ENCODE data around the gene RAP1GAP2. TPM values are rescaled to one million over a fixed set of nuclear protein-coding genes. Genes with fewer than 3 reads are reported as not detected.

RAP1GAP2 gene
- total RNA-seq, 2 experiments from 2014 or later = 1.9 to 2.3 TPM

- intact Hi-C loops (cut with micrococcal nuclease) = loop anchor here (1.0 kb wide), 1 partner anchor 81 kb away; no protein-coding TSS in a partner anchor
- Mint-ChIP-seq H3K27ac (no peak overlapping the region), H3K4me1 (ENCODE audit: low read depth) (peaks cover 2% of the 10 kb centered on the region), H3K27me3 (no peaks in the 10 kb centered on the region), H3K9me3 (no peaks in the 10 kb centered on the region), H3K36me3 (peaks cover 3% of the 10 kb centered on the region), H3K4me3 (no peak overlapping the region)
- ChIA-PET POLR2A (interaction anchor here (1.1 to 2.1 kb wide), 2 partner anchors 23 to 81 kb away, joined by 4 to 6 read pairs; no protein-coding TSS in a partner anchor), CTCF (interaction anchor here (0.5 to 5.4 kb wide), 12 partner anchors 9 to 144 kb away, joined by 3 to 81 read pairs (median 4); no protein-coding TSS in a partner anchor)
- DNase-seq = peak; percentile 46
Observed at GRCh38 chr17:2929881-2930533, 133.8 kb downstream of the RAP1GAP2 start.

DNA sequence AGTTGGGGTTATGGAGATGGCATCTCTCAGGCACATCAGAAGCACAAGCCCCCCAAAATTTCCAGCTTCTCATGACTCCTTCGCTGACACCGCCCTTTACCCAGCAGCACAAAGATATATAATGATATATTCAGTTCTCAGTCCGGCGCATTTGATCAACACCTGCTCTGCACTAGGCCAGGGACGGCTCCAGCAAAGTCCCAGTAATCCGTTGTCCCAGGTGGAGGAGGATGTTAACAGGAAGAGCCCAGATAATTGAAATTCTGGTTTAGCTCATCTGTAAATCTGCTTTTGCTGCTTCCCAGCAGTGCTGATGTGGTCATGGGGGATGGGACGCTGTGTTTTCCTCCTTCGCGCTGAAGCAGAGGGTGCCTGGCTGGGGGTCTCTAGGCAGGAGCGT lies 135.6 kb downstream of the RAP1GAP2 start:
- H3K27ac Mint-ChIP-seq = no peak overlapping the region
- intact Hi-C loops (cut with micrococcal nuclease) = no loop called here
- peaks cover 3% of the 10 kb centered on the region for H3K36me3 Mint-ChIP-seq
- no peaks in the 10 kb centered on the region for H3K27me3 Mint-ChIP-seq
- ChIA-PET POLR2A (interaction anchor here (2.1 kb wide), 1 partner anchor 83 kb away, joined by 6 read pairs; no protein-coding TSS in a partner anchor), CTCF (interaction anchor here (1.1 to 5.4 kb wide), 4 partner anchors 36 to 103 kb away, joined by 3 to 81 read pairs (median 4); no protein-coding TSS in a partner anchor)
- H3K4me3 Mint-ChIP-seq = no peak overlapping the region
- H3K9me3 Mint-ChIP-seq = no peaks in the 10 kb centered on the region
- no peak for DNase-seq
- H3K4me1 Mint-ChIP-seq (ENCODE audit: low read depth) = peaks cover 2% of the 10 kb centered on the region

- POLR2A ChIA-PET = no interaction called here
- H3K4me1 Mint-ChIP-seq (ENCODE audit: low read depth) = peaks cover 2% of the 10 kb centered on the region
- intact Hi-C loops (cut with micrococcal nuclease) = no loop called here
- H3K4me3 Mint-ChIP-seq = no peak overlapping the region
- H3K27me3 Mint-ChIP-seq = no peaks in the 10 kb centered on the region
- CTCF ChIA-PET = interaction anchor here (2.8 to 5.4 kb wide), 2 partner anchors 84 kb away, joined by 13 to 81 read pairs; no protein-coding TSS in a partner anchor
- no peaks in the 10 kb centered on the region for H3K36me3 Mint-ChIP-seq
- DNase-seq = no peak
- no peak overlapping the region for H3K27ac Mint-ChIP-seq
- H3K9me3 Mint-ChIP-seq = no peaks in the 10 kb centered on the region
Observed at GRCh38 chr17:2932946-2933345, 136.7 kb downstream of the RAP1GAP2 start.

DNA sequence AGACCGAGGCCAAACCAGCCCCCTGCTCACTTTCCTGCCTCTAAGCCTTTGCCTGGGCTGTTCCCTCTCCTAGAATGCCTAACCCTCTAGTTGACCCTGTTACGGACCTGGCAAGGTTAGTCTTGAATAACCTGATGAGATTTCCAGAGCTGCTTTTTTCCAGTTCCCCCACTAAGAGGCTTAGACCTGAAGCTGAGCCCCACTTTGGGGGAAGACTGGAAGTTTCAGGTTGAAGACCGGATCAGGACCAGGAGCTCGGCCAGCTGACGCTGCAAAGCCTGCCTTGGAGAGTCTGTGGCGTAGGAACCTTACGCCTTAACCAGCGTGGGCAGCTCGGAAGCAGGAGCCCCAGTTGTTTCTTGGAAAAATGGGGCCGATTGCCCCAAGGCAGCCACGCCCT lies 137.4 kb downstream of the RAP1GAP2 start:
- Mint-ChIP-seq H3K27me3 (no peaks in the 10 kb centered on the region), H3K4me3 (no peak overlapping the region), H3K9me3 (no peaks in the 10 kb centered on the region), H3K27ac (no peak overlapping the region), H3K4me1 (ENCODE audit: low read depth) (peaks cover 2% of the 10 kb centered on the region), H3K36me3 (no peaks in the 10 kb centered on the region)
- ChIA-PET POLR2A (no interaction called here), CTCF (interaction anchor here (2.8 kb wide), 1 partner anchor 84 kb away, joined by 13 read pairs; no protein-coding TSS in a partner anchor)
- intact Hi-C loops (cut with micrococcal nuclease) = no loop called here
- DNase-seq = no peak

DNA sequence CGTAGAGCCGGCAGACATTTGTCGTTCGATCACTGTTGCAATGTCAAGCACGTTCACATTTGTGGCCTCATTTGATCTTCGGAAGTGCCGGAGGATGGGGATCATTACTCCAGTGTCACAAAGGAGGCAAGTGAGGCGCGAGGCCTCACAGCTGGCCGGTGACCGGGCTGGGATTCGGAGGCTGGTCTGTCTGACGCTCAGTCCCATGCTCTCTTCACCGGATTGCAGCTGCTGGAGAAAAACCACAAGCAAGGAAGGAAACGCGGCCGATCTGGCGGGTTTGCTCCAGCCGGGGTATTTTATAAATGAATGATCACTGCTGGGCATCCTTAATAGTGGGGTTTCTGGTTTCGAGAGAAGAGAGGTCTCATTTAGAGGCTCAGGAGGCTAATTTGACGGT lies 139.4 kb downstream of the RAP1GAP2 start:
- ChIA-PET POLR2A (no interaction called here), CTCF (interaction anchor here (1.8 to 2.8 kb wide), 2 partner anchors 77 to 86 kb away, joined by 4 to 13 read pairs; no protein-coding TSS in a partner anchor)
- intact Hi-C loops (cut with micrococcal nuclease) = no loop called here

DNA sequence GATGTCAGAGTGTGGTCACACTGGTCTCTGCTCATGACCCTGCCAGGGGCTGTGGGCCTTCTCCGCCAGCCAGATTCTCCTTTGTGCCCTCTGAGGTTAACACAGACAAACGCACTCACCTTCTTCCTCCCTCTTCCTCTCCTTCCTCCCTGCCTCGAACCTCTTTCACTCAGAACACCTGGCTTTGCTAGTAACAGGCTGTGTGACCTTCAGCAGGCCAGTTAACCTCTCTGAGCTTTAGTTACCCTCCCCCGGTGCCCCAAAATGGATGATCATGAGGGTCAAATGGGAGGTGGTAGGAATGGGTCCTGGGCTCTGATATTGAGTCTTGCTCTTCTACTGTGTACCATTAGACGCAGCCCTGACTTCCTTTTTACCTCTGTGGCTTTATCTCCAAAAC lies 140.1 kb downstream of the RAP1GAP2 start:
- POLR2A ChIA-PET = no interaction called here
- CTCF ChIA-PET = no interaction called here
- Mint-ChIP-seq H3K27ac (no peak overlapping the region), H3K9me3 (no peaks in the 10 kb centered on the region), H3K36me3 (no peaks in the 10 kb centered on the region), H3K4me1 (ENCODE audit: low read depth) (no peaks in the 10 kb centered on the region), H3K27me3 (no peaks in the 10 kb centered on the region), H3K4me3 (no peak overlapping the region)
- DNase-seq = no peak
- intact Hi-C loops (cut with micrococcal nuclease) = no loop called here

More for the DNA sequence above, 139.4 kb downstream of the RAP1GAP2 start:
- peaks cover 2% of the 10 kb centered on the region for H3K4me1 Mint-ChIP-seq (ENCODE audit: low read depth)
- H3K9me3 Mint-ChIP-seq = no peaks in the 10 kb centered on the region
- DNase-seq = no peak
- no peak overlapping the region for H3K4me3 Mint-ChIP-seq
- no peaks in the 10 kb centered on the region for H3K27me3 Mint-ChIP-seq
- no peak overlapping the region for H3K27ac Mint-ChIP-seq
- H3K36me3 Mint-ChIP-seq = no peaks in the 10 kb centered on the region

- no peak overlapping the region for H3K4me3 Mint-ChIP-seq
- POLR2A ChIA-PET = interaction anchor here (1.0 kb wide), 1 partner anchor 44 kb away, joined by 3 read pairs; no protein-coding TSS in a partner anchor
Observed at GRCh38 chr17:2936771-2937321, 140.6 kb downstream of the RAP1GAP2 start.

GRCh38 chr17:2937331-2938003 lies 141.2 kb downstream of the RAP1GAP2 start:
- no peak for DNase-seq
- Mint-ChIP-seq H3K4me3 (no peak overlapping the region), H3K27ac (no peak overlapping the region), H3K4me1 (ENCODE audit: low read depth) (no peaks in the 10 kb centered on the region), H3K9me3 (no peaks in the 10 kb centered on the region), H3K36me3 (no peaks in the 10 kb centered on the region), H3K27me3 (no peaks in the 10 kb centered on the region)
- intact Hi-C loops (cut with micrococcal nuclease) = no loop called here
- ChIA-PET POLR2A (interaction anchor here (1.0 kb wide), 1 partner anchor 45 kb away, joined by 3 read pairs; no protein-coding TSS in a partner anchor), CTCF (interaction anchor here (2.1 kb wide), 1 partner anchor 89 kb away, joined by 7 read pairs; no protein-coding TSS in a partner anchor)

More at GRCh38 chr17:2936771-2937321, 140.6 kb downstream of the RAP1GAP2 start:
- Mint-ChIP-seq H3K36me3 (no peaks in the 10 kb centered on the region), H3K4me1 (ENCODE audit: low read depth) (no peaks in the 10 kb centered on the region), H3K27ac (no peak overlapping the region), H3K9me3 (no peaks in the 10 kb centered on the region), H3K27me3 (no peaks in the 10 kb centered on the region)
- intact Hi-C loops (cut with micrococcal nuclease) = no loop called here
- DNase-seq = no peak
- CTCF ChIA-PET = interaction anchor here (2.1 kb wide), 1 partner anchor 88 kb away, joined by 7 read pairs; no protein-coding TSS in a partner anchor

DNA sequence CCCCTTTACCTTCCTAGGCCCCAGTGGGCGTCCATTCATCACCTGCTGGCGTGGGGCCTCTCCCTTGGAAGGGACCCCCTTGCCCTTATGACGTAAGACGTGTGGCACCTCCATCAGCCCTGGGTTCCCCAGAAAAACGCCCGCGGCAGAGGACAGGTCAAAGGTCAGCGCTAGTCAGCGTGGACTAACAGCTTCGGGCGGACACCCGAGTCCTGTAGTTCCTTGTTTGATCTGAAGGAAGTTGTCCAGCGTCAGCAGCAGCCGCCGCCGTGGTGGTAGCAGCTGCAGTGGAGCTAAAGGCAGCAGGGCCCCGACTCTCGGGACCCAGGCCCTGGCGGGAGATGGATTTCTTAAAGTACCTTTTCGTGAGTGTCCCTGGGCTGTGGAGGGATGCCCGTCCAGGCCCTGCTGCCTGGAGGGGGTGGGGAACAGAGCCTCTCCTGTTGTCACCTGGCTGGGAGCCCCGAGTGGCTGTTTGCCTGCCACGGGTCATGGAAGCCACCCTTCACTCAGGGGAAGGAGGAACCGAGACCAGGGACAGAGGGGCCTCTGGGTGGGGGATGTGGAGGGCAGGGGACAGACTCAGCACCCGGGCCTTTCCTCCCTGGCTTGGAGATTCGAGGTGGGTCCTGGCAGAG lies 143.6 kb downstream of the RAP1GAP2 start:
- no peak for DNase-seq
- no peaks in the 10 kb centered on the region for H3K36me3 Mint-ChIP-seq
- H3K9me3 Mint-ChIP-seq = no peaks in the 10 kb centered on the region
- H3K4me1 Mint-ChIP-seq (ENCODE audit: low read depth) = peaks cover 18% of the 10 kb centered on the region
- ChIA-PET CTCF (interaction anchor here (1.5 kb wide), 1 partner anchor 9 kb away, joined by 3 read pairs; no protein-coding TSS in a partner anchor), POLR2A (no interaction called here)
- H3K4me3 Mint-ChIP-seq = no peak overlapping the region
- no peaks in the 10 kb centered on the region for H3K27me3 Mint-ChIP-seq
- intact Hi-C loops (cut with micrococcal nuclease) = no loop called here
- H3K27ac Mint-ChIP-seq = no peak overlapping the region

DNA sequence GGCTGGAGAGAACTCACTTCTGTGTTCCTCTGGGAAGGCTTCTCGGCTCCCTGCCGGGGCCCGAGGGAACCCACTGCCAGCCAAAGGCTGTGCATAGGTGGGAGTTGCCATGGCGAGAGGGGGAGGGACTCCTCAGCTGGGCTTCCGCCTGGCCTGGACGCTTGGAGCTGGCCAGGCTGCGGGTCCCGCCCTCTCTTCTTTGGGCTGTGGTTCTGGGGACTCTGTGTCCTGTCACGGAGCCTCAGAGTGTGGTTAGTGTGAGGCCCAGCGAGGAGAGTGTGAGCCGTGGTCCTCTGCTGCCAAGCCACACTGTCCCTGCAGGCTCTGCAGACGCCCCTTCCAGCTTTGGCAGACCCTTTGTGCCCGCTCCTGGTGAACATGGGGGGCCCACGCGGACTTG lies 144.1 kb downstream of the RAP1GAP2 start:
- H3K27ac Mint-ChIP-seq = no peak overlapping the region
- H3K36me3 Mint-ChIP-seq = no peaks in the 10 kb centered on the region
- ChIA-PET CTCF (no interaction called here), POLR2A (no interaction called here)
- intact Hi-C loops (cut with micrococcal nuclease) = no loop called here
- H3K9me3 Mint-ChIP-seq = no peaks in the 10 kb centered on the region
- peaks cover 21% of the 10 kb centered on the region for H3K4me1 Mint-ChIP-seq (ENCODE audit: low read depth)
- DNase-seq = no peak
- no peaks in the 10 kb centered on the region for H3K27me3 Mint-ChIP-seq
- no peak overlapping the region for H3K4me3 Mint-ChIP-seq

DNA sequence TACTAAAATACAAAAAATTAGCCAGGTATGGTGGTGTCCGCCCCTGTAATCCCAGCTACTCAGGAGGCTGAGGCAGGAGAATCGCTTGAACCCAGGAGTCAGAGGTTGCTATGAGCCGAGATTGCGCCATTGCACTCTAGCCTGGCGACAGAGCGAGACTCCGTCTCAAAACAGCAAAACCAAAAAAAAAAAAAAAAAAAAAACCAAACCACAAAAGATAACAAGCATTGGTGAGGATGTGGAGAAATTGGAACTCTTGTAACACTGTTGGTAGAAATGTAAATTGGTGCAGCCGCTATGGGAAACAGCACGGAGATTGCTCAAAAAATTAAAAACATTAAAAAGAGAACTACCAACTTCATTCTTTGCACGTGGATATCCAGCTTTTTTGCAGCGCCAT lies 147.7 kb downstream of the RAP1GAP2 start:
- Mint-ChIP-seq H3K9me3 (no peaks in the 10 kb centered on the region), H3K4me3 (no peak overlapping the region), H3K27ac (no peak overlapping the region), H3K36me3 (no peaks in the 10 kb centered on the region), H3K27me3 (no peaks in the 10 kb centered on the region), H3K4me1 (ENCODE audit: low read depth) (peaks cover 22% of the 10 kb centered on the region)
- ChIA-PET CTCF (interaction anchor here (1.9 kb wide), 1 partner anchor 95 kb away, joined by 5 read pairs; no protein-coding TSS in a partner anchor), POLR2A (no interaction called here)
- no peak for DNase-seq
- intact Hi-C loops (cut with micrococcal nuclease) = no loop called here
